HepG2 (cell line): ENCODE measurements around the gene RNASE1.
"Not testable (repeated sequence)": the region's sequence is repeated elsewhere in the genome, so short reads cannot be mapped to it uniquely, and the experiment has no call there.

Source experiments
- CTCF ChIP-seq: sonication (generic); formaldehyde crosslinking; IDR thresholded peaks from 2 replicates; pipeline ENCODE4 v1.5.0; 2020; ENCODE audit warnings: mild to moderate bottlenecking, missing genetic modification reagents, moderate library complexity
- PATZ1 ChIP-seq: sonication (generic); formaldehyde crosslinking; IDR thresholded peaks from 2 replicates; pipeline ENCODE4 v1.4.0; 2020; ENCODE audit warnings: missing genetic modification reagents
- REST ChIP-seq, 2 experiments: IDR thresholded peaks; 2 replicates each; pipeline ENCODE4 v1.6.1; 2011 to 2012; ENCODE audit warnings: low read length in 2 of 2, borderline replicate concordance in 1 of 2, low read depth in 1 of 2, mild to moderate bottlenecking in 1 of 2, moderate library complexity in 1 of 2
- SIX4 ChIP-seq: sonication (generic); formaldehyde crosslinking; IDR thresholded peaks from 2 replicates; pipeline ENCODE4 v1.4.0; 2020; ENCODE audit warnings: missing genetic modification reagents

GRCh38 chr14:20821521-20822108 lies 19.0 kb upstream of the RNASE1 start:
- TF ChIP-seq SIX4 (CRISPR knock-in tag); REST (IDR thresholded peaks at IDR 0.05; ENCODE audit: borderline replicate concordance in 1 of 2, low read depth in 1 of 2, low read length in 2 of 2); PATZ1 (CRISPR knock-in tag); CTCF (CRISPR knock-in tag): not testable (repeated sequence)
